ENCODE data around the gene ACOT8.
"Not testable (repeated sequence)": the region's sequence is repeated elsewhere in the genome, so short reads cannot be mapped to it uniquely, and the experiment has no call there.

Gene ACOT8

GRCh38 chr20:45887346-45887715, 30.1 kb upstream of the ACOT8 start, which contains the start of gene SPATA25:
SPATA25 (minus strand) TSS chr20:45887622; CDS start chr20:45887590, 32 bp downstream.
- no peak for DNase-seq (ENCODE audit: low spot score)

DNA sequence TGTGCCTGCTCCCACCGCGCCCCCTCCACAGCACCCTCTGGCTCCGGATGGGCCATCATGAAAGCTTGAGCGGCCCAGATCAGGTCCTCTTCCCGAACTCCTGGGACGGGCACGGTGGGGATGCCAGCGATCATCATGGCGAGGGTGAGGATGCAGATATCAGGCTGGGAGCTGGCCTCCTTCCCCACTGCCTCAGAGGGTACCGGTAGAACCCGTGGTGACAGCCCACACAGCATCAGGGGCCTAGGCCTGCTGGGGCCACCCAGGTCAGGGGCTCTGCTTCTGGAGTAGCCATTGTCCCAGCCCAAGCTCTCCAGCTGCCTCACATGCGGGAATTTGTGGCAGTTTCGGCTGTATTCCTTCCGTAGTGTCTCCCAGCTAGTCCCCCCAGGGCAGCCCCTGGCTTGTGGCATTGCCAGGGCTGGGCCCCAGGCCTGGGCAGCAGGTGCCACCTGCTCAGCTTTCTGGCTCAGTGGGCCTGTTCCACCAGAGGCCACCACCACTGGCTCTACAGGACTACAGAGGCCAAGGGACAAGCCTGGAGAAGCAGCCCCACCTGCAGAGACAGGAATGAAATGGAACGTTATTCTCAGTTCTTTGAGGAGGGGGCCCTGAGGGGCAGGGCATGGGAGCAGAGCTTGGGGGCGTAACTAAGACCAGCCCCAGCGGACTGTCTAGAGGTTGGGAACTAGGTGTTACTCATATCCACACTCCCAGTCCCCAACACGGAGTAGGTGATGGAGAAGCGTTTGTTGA, 29.6 kb upstream of the ACOT8 start:
- DNase-seq (ENCODE audit: low spot score), result no peak

GRCh38 chr20:45883100-45883469, 25.9 kb upstream of the ACOT8 start:
- DNase-seq (ENCODE audit: low spot score), result no peak

- no peak for DNase-seq (ENCODE audit: low spot score)
These were observed 25.4 kb upstream of the ACOT8 start for GRCh38 chr20:45882469-45883099.

GRCh38 chr20:45880988-45881788, 24.0 kb upstream of the ACOT8 start, which contains the start of gene ZSWIM1:
ZSWIM1 (plus strand) TSS chr20:45881227; CDS start chr20:45882593, 1,366 bp downstream.
- DNase-seq (ENCODE audit: low spot score), result peak; percentile 98

DNA sequence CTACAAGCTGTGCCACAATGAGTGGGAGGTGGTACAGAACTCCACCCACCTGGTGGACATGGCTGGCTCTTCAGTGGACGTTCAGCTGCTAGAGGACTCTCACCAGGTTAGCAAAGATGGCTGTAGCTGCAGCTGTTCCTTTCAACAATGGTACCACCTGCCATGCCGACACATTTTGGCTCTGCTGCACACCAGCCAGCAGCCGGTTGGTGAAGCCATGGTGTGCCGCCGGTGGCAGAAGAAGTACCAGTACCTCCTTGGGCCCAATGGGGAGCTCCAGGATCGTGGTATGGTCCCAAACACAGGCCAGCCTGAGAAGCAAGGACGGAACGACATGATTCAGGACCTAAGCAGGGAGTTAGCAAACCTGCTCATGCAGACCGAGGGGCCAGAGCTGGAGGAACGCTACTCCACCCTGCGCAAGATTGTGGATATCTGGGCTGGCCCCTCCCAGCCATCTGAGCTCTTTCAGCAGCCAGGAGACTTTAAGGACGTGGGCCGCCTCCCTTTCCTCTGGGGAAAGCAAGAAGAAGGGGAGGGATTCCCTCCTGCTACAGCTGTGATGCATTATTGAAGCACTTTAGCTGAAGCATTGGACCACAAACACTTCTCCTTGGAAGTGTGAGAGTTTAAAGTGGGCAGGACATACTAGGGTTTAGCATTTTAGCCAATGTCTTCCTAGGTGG, 21.0 kb upstream of the ACOT8 start:
- peak; percentile 57 for DNase-seq (ENCODE audit: low spot score)

GRCh38 chr20:45874576-45874975, 17.4 kb upstream of the ACOT8 start:
- DNase-seq (ENCODE audit: low spot score), result no peak

GRCh38 chr20:45874104-45874481, 16.9 kb upstream of the ACOT8 start:
- not testable (repeated sequence) for DNase-seq (ENCODE audit: low spot score)

GRCh38 chr20:45873409-45874103, 16.4 kb upstream of the ACOT8 start:
- no peak for DNase-seq (ENCODE audit: low spot score)

GRCh38 chr20:45872626-45873025, 15.4 kb upstream of the ACOT8 start:
- no peak for DNase-seq (ENCODE audit: low spot score)

GRCh38 chr20:45867819-45868176, 10.6 kb upstream of the ACOT8 start:
- peak; percentile 70 for DNase-seq (ENCODE audit: low spot score)

GRCh38 chr20:45867136-45867818, 10.1 kb upstream of the ACOT8 start:
- no peak for DNase-seq (ENCODE audit: low spot score)

- no peak for DNase-seq (ENCODE audit: low spot score)
These were observed 9.3 kb upstream of the ACOT8 start for GRCh38 chr20:45866454-45866853.

- DNase-seq (ENCODE audit: low spot score), result no peak
These were observed 6.6 kb upstream of the ACOT8 start for GRCh38 chr20:45863543-45864470.

- no peak for DNase-seq (ENCODE audit: low spot score)
These were observed 4.3 kb upstream of the ACOT8 start for GRCh38 chr20:45861221-45862075.

- no peak for DNase-seq (ENCODE audit: low spot score)
These were observed 3.5 kb upstream of the ACOT8 start for GRCh38 chr20:45860560-45861220.

DNA sequence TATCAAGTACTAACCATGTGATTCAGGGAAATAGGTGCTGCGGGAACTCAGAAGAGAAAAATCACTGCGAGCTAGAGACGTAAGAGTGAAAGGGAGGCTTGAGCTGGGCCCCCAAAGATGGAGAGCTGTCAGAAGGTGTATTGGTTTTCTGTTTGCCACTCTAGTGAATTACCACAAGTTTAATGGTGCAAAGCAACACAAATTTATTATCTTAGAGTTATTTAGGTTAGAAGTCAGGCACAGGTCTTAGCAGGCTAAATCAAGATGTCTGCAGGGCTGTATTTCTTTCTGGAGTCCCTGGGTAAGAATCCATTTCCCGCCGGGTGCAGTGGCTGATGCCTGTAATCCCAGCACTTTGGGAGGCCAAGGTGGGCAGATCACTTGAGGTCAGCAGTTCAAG, 2.7 kb upstream of the ACOT8 start:
- no peak for DNase-seq (ENCODE audit: low spot score)

- peak; percentile 31 for DNase-seq (ENCODE audit: low spot score)
These were observed 657 bp upstream of the ACOT8 start for GRCh38 chr20:45857882-45858216.

DNA sequence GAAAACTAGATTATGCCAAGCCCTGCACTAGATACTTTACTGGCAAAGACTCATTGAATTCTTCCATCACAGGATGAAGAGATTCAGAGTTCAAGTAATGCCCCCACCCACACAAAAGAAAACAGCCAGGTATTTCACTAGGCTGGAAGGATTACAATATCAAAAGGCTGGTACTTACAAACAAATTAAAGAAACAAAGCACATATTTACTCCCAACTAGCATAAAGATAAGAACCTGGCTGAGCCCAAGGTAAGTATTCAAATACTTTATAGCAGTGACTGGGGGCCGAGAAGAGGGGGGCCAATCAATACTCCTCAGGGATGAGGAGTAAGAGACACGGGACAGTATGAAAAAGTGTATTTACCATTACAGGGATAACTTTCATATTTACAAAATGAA, 3.7 kb downstream of the ACOT8 start:
- DNase-seq (ENCODE audit: low spot score), result no peak
